Left ventricle myocardium inferior (tissue), 1 donor: ENCODE results near the gene NCK2. TPM values are rescaled to one million over a fixed set of nuclear protein-coding genes. Genes with fewer than 3 reads are reported as not detected.

ENCODE experiments used
- DNase-seq: peaks from one replicate; pipeline ENCODE4 v3.0.0-alpha.2; 2020
- H3K27ac ChIP-seq: fragments of 200-600 bp; replicated peaks from 2 replicates; pipeline ENCODE4 v1.8.0; 2021
- H3K27me3 ChIP-seq: fragments of 200-600 bp; 2 replicates; pipeline ENCODE4 v1.8.0; 2021; ENCODE audit warnings: low read depth
- H3K36me3 ChIP-seq: fragments of 200-600 bp; 2 replicates; pipeline ENCODE4 v1.8.0; 2021
- H3K4me1 ChIP-seq: fragments of 200-600 bp; 2 replicates; pipeline ENCODE4 v1.8.0; 2021
- H3K4me3 ChIP-seq: fragments of 200-600 bp; 2 replicates; pipeline ENCODE4 v1.8.0; 2021; ENCODE audit warnings: mild to moderate bottlenecking, moderate library complexity
- H3K9me3 ChIP-seq: fragments of 200-600 bp; replicated peaks from 2 replicates; pipeline ENCODE4 v1.8.0; 2021
- intact Hi-C: fragments of 100-400 bp; cut with micrococcal nuclease; formaldehyde crosslinking; loops from one replicate; pipeline ENCODE4 v1.11.0; 2022
- total RNA-seq: library from RNA; stranded (reverse); fragmentation: NEBNext Ultra II Directional; extraction: Animal tissue kit (Norgen Biotek cat#: 25700); gene quantifications from one replicate; pipeline ENCODE4 v1.2.1, GENCODE V29; 2021
- TF ChIP-seq, protein P1 (sequence below): fragments of 200-600 bp; IDR thresholded peaks from 2 replicates; pipeline ENCODE4 v1.8.0; 2021; ENCODE audit warnings: antibody characterized with exemption, mild to moderate bottlenecking, borderline replicate concordance
- donor health status: DM: no; HTN: yes; CAD: no; lungs with severe emphysema.

Gene NCK2
- total RNA-seq, 1 donor from 2014 or later = 24.7 TPM

DNA sequence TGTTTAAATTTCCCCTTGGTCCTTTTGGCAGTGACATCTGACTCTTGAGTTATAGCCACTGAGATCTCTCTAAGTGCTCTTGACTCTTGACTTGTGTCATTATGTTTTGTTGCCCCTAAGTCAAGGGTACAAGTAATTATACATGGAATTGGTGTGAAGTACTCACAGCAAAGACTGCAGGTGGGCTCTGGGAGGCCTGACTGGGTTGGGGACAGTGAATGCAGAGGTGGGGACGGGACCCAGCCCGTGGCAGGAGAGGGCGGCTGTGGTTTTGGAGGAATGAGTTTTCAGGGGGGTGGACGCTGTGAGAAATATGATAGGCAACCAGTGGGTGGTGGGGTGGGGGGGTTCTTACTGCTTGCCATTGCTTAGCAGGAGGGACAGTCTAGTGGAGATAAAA lies 97.8 kb downstream of the NCK2 start:
- H3K9me3 ChIP-seq = no peaks in the 10 kb centered on the region
- H3K36me3 ChIP-seq = no peaks in the 10 kb centered on the region
- peaks cover 61% of the 10 kb centered on the region for H3K4me1 ChIP-seq
- intact Hi-C loops = no loop called here
- H3K27me3 ChIP-seq = no peaks in the 10 kb centered on the region
- H3K27ac ChIP-seq = no peak overlapping the region
- TF ChIP-seq, protein P1, sequence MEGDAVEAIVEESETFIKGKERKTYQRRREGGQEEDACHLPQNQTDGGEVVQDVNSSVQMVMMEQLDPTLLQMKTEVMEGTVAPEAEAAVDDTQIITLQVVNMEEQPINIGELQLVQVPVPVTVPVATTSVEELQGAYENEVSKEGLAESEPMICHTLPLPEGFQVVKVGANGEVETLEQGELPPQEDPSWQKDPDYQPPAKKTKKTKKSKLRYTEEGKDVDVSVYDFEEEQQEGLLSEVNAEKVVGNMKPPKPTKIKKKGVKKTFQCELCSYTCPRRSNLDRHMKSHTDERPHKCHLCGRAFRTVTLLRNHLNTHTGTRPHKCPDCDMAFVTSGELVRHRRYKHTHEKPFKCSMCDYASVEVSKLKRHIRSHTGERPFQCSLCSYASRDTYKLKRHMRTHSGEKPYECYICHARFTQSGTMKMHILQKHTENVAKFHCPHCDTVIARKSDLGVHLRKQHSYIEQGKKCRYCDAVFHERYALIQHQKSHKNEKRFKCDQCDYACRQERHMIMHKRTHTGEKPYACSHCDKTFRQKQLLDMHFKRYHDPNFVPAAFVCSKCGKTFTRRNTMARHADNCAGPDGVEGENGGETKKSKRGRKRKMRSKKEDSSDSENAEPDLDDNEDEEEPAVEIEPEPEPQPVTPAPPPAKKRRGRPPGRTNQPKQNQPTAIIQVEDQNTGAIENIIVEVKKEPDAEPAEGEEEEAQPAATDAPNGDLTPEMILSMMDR = no peak
- no peak overlapping the region for H3K4me3 ChIP-seq
- no peak for DNase-seq

DNA sequence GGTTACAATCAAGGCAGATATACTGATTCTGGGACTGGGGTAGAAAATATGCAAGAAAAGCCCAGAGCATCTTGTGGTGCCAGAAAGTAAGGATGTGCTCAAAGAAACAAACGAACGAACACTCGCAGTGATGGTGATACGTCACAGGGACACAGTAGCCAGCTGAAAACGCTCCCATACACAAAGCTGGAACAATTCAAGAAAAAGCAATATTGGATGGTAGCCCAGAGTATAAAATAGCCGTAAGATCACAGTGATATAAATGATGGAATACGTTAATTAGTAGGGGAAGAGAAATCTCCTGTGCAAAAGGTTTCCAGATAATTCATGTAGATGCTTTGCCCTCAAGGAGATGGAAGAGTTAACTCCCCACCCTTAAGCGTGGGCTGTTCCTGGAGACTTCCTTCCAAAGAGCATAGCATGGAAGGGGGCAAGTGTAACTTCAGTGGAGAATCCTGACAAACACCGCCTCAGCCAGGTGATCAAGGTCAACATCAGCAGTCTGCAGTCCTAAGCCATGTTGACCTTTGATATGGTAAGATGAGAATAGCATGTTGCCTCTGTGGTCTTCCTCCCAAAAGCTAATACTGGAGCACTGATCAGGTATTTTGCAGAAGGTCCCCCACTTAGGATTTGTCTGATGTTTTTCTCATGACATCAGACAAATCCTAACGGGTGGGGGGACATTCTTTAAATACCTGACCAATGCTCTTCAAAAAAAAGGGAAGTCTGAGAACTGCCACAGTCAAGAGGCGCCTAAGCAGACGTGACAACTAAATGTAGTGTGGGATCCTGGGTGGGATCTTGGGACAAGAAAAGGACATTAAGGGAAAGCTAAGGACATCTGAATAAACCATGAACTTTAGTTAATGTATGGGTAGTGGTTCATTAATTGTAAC lies 99.0 kb downstream of the NCK2 start:
- H3K36me3 ChIP-seq = no peaks in the 10 kb centered on the region
- intact Hi-C loops = no loop called here
- TF ChIP-seq, protein P1 = no peak
- no peak overlapping the region for H3K27ac ChIP-seq
- H3K9me3 ChIP-seq = no peaks in the 10 kb centered on the region
- peaks cover 50% of the 10 kb centered on the region for H3K4me1 ChIP-seq
- no peak overlapping the region for H3K4me3 ChIP-seq
- H3K27me3 ChIP-seq = no peaks in the 10 kb centered on the region
- no peak for DNase-seq

- intact Hi-C loops = no loop called here
- TF ChIP-seq, protein P1 = no peak
Measured at GRCh38 chr2:105845976-105846375, 101.3 kb downstream of the NCK2 start.

DNA sequence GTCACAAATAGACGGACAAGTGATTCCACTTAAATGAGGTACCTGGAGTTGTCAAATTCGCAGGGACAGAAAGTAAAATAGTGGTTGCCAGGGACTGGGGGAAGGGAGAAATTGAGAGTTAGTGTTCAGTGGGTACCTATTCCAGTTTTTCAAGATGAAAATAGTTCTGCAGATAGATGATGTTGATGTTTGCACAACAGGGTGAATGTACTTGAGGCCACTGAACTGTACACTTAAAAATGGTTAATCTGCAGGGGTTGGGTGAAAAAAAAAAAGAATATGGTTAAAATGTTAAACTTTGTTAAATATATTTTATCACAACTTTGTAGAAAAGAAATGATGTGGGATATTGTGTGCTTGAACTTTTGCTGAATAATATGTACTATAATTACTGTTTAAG lies 102.3 kb downstream of the NCK2 start:
- no peaks in the 10 kb centered on the region for H3K36me3 ChIP-seq
- no peak for DNase-seq
- no peak overlapping the region for H3K4me3 ChIP-seq
- intact Hi-C loops = no loop called here
- TF ChIP-seq, protein P1 = no peak
- H3K9me3 ChIP-seq = no peaks in the 10 kb centered on the region
- H3K27me3 ChIP-seq = no peaks in the 10 kb centered on the region
- H3K27ac ChIP-seq = no peak overlapping the region
- peaks cover 16% of the 10 kb centered on the region for H3K4me1 ChIP-seq

More at GRCh38 chr2:105845976-105846375, 101.3 kb downstream of the NCK2 start:
- H3K4me3 ChIP-seq = no peak overlapping the region
- no peak overlapping the region for H3K27ac ChIP-seq
- peaks cover 27% of the 10 kb centered on the region for H3K4me1 ChIP-seq
- no peaks in the 10 kb centered on the region for H3K27me3 ChIP-seq
- H3K9me3 ChIP-seq = no peaks in the 10 kb centered on the region
- no peaks in the 10 kb centered on the region for H3K36me3 ChIP-seq
- DNase-seq = no peak

DNA sequence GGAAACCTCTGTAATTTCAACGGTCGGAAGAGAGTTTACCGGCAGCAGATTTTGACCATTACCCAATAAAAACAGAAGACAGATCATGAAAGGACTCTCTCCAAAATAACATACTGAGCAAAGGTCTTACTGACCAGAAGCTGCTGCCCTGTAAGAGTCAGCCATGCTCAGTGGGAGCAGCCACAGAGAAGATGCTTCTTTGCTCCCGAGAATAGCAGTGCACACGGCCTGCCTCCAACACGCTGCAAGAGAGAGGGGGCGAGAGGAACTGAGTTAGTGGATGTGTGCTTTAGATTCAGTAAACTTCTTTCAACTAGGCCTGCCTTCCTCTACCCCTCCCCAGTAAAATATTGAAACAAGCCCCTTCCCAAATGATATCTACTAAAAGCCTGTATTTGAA lies 103.7 kb downstream of the NCK2 start:
- no peaks in the 10 kb centered on the region for H3K36me3 ChIP-seq
- DNase-seq = no peak
- no peak overlapping the region for H3K4me3 ChIP-seq
- no peaks in the 10 kb centered on the region for H3K9me3 ChIP-seq
- TF ChIP-seq, protein P1 = no peak
- H3K27me3 ChIP-seq = no peaks in the 10 kb centered on the region
- no peak overlapping the region for H3K27ac ChIP-seq
- intact Hi-C loops = no loop called here
- H3K4me1 ChIP-seq = peaks cover 6% of the 10 kb centered on the region
